HCT116 (cell line): Measurements from ENCODE around the gene CELF4. TPM values are rescaled to one million over a fixed set of nuclear protein-coding genes. Genes with fewer than 3 reads are reported as not detected.

Source experiments
- ATAC-seq: fragments of 200-7000 bp; cut with Tn5 transposase; 2 replicates; pipeline ENCODE4 v1.9.1; 2020; ENCODE audit warnings: mild to moderate bottlenecking, moderate library complexity
- BruUV-seq: library from RNA; stranded (reverse); fragments of 400-500 nt; replicated peaks from 2 replicates; lab custom pipeline; 2021; lab: Mats Ljungman, UMichigan
- CTCF ChIA-PET: fragments of 300-600 bp; sonication (Branson Sonifier 250); formaldehyde crosslinking; loops from one replicate; lab custom pipeline; 2021; ENCODE audit warnings: antibody characterized with exemption; lab: Charles Lee
- POLR2A ChIA-PET: fragments of 300-600, 350-600 bp; sonication (Branson Sonifier 250); formaldehyde crosslinking; loops from one replicate; lab custom pipeline; 2021; ENCODE audit warnings: antibody characterized with exemption; lab: Charles Lee
- RAD21 ChIA-PET, 2 experiments: fragments of 300-600 bp; sonication (Branson Sonifier 250); formaldehyde crosslinking; loops; one replicate each; lab custom pipeline; 2023; ENCODE audit warnings: low total read pairs in 2 of 2; ENCODE audit not compliant: uncharacterized antibody in 2 of 2, unreplicated experiment in 2 of 2, low non-redundant PET in 1 of 2; lab: Charles Lee
- DNase-seq: peaks from one replicate; pipeline ENCODE4 v3.0.0-alpha.2; 2010; ENCODE audit warnings: low read depth, low spot score
- H2AFZ ChIP-seq: fragments of 200-600 bp; shearing (Covaris generic), sonication (generic); 2 replicates; pipeline ENCODE4 v1.6.1; 2017; ENCODE audit warnings: low read depth, mixed run types, mixed read lengths, antibody characterized with exemption, low read length; ENCODE audit not compliant: poor library complexity, severe bottlenecking
- H3K27ac ChIP-seq: 2 replicates; pipeline ENCODE4 v1.5.1; 2012; ENCODE audit warnings: low read depth, low read length
- H3K27me3 ChIP-seq: fragments of 200-600 bp; sonication (generic); 2 replicates; pipeline ENCODE4 v1.6.1; 2016; ENCODE audit warnings: mixed run types, low read length, mixed read lengths; ENCODE audit not compliant: insufficient read depth
- H3K36me3 ChIP-seq, 2 experiments: fragments of 200-500 bp in 1 of 2; fragments of 200-600 bp in 1 of 2; sonication (Bioruptor generic) in 1 of 2; sonication (generic) in 1 of 2; 2 replicates each; pipeline versions ENCODE4 v1.5.1 to v1.6.1; 2014 to 2016; ENCODE audit warnings: low read length in 2 of 2, inconsistent platforms in 1 of 2, mixed read lengths in 1 of 2, mixed run types in 1 of 2; ENCODE audit not compliant: insufficient read depth in 2 of 2, control insufficient read depth in 1 of 2
- H3K4me1 ChIP-seq, 2 experiments: fragments of 200-600 bp in 1 of 2; sonication (generic) in 1 of 2; 2 replicates each; pipeline versions ENCODE4 v1.5.1 to v1.6.1; 2012 to 2017; ENCODE audit warnings: low read length in 2 of 2, inconsistent platforms in 1 of 2, mild to moderate bottlenecking in 1 of 2, mixed read lengths in 1 of 2, mixed run types in 1 of 2, moderate library complexity in 1 of 2; ENCODE audit not compliant: insufficient read depth in 2 of 2, control insufficient read depth in 1 of 2
- H3K4me2 ChIP-seq: fragments of 200-600 bp; sonication (generic); 2 replicates; pipeline ENCODE4 v1.6.1; 2017; ENCODE audit warnings: mixed run types, low read length, mixed read lengths
- H3K4me3 ChIP-seq, 2 experiments: fragments of 200-600 bp in 1 of 2; sonication (generic) in 1 of 2; replicated peaks in 1 of 2; 2 replicates each; pipeline ENCODE4 v1.5.1; 2011 to 2016; ENCODE audit warnings: low read length in 2 of 2, control low read depth in 1 of 2, low read depth in 1 of 2, mild to moderate bottlenecking in 1 of 2, mixed read lengths in 1 of 2, mixed run types in 1 of 2
- H3K79me2 ChIP-seq: fragments of 200-600 bp; sonication (generic); 2 replicates; pipeline ENCODE4 v1.6.1; 2017; ENCODE audit warnings: mild to moderate bottlenecking, mixed run types, low read length, moderate library complexity, mixed read lengths; ENCODE audit not compliant: insufficient read depth
- H3K9ac ChIP-seq: fragments of 200-600 bp; sonication (generic); 2 replicates; pipeline ENCODE4 v1.6.1; 2016; ENCODE audit warnings: low read length, mixed read lengths
- H3K9me2 ChIP-seq: fragments of 200-600 bp; sonication (generic), shearing (Covaris generic); 2 replicates; pipeline ENCODE4 v1.6.1; 2017; ENCODE audit warnings: mixed run types, mild to moderate bottlenecking, moderate library complexity; ENCODE audit not compliant: insufficient read depth
- H3K9me3 ChIP-seq, 2 experiments: fragments of 200-500 bp in 1 of 2; fragments of 200-600 bp in 1 of 2; sonication (Bioruptor generic) in 1 of 2; sonication (generic) in 1 of 2; 2 replicates each; pipeline ENCODE4 v1.6.1; 2014 to 2017; ENCODE audit warnings: low read length in 2 of 2, mixed read lengths in 2 of 2, inconsistent platforms in 1 of 2, low read depth in 1 of 2, mild to moderate bottlenecking in 1 of 2, mixed run types in 1 of 2, moderate library complexity in 1 of 2; ENCODE audit not compliant: control insufficient read depth in 1 of 2, insufficient read depth in 1 of 2
- H4K20me1 ChIP-seq: fragments of 200-600 bp; sonication (generic), shearing (Covaris generic); 2 replicates; pipeline ENCODE4 v1.6.1; 2017; ENCODE audit warnings: mixed run types, mild to moderate bottlenecking, moderate library complexity; ENCODE audit not compliant: insufficient read depth
- CBX3 ChIP-seq: IDR thresholded peaks from 2 replicates; pipeline ENCODE4 v1.6.1; 2012; ENCODE audit warnings: low read depth
- CEBPB ChIP-seq: IDR thresholded peaks from 2 replicates; pipeline ENCODE4 v1.6.1; 2012; ENCODE audit warnings: low read depth
- EGR1 ChIP-seq: IDR thresholded peaks from 2 replicates; pipeline ENCODE4 v1.6.1; 2012; ENCODE audit warnings: low read depth
- ELF1 ChIP-seq: IDR thresholded peaks from 2 replicates; pipeline ENCODE4 v1.6.1; 2012; ENCODE audit warnings: low read depth, borderline replicate concordance
- EZH2phosphoT487 ChIP-seq: fragments of 200-600 bp; IDR thresholded peaks from 2 replicates; pipeline ENCODE4 v1.6.1; 2018; ENCODE audit warnings: antibody characterized with exemption, borderline replicate concordance
- JUND ChIP-seq: IDR thresholded peaks from 2 replicates; pipeline ENCODE4 v1.6.1; 2012
- POLR2AphosphoS5 ChIP-seq: IDR thresholded peaks from 2 replicates; pipeline ENCODE4 v1.6.1; 2011; ENCODE audit warnings: mild to moderate bottlenecking, low read depth, low read length, moderate library complexity
- RAD21 ChIP-seq: IDR thresholded peaks from 2 replicates; pipeline ENCODE4 v1.6.1; 2012; ENCODE audit warnings: low read depth, mild to moderate bottlenecking
- SIN3A ChIP-seq: IDR thresholded peaks from 2 replicates; pipeline ENCODE4 v1.6.1; 2012; ENCODE audit warnings: low read depth
- SP1 ChIP-seq: IDR thresholded peaks from 2 replicates; pipeline ENCODE4 v1.6.1; 2012; ENCODE audit warnings: low read depth
- SRF ChIP-seq: IDR thresholded peaks from 2 replicates; pipeline ENCODE4 v1.6.1; 2012; ENCODE audit warnings: low read depth
- TCF7L2 ChIP-seq: IDR thresholded peaks from 2 replicates; pipeline ENCODE4 v1.7.0; 2011; ENCODE audit warnings: borderline replicate concordance, inconsistent platforms; ENCODE audit not compliant: insufficient read depth, insufficient read length; ENCODE audit errors: extremely low read depth
- ZNF274 ChIP-seq: fragments of 200-500 bp; sonication (Bioruptor generic); IDR thresholded peaks from 2 replicates; pipeline ENCODE4 v1.6.1; 2014; ENCODE audit warnings: mild to moderate bottlenecking, low read depth, low read length, inconsistent platforms
- intact Hi-C: fragments of 100-400 bp; cut with micrococcal nuclease; formaldehyde crosslinking; loops from 2 replicates; pipeline ENCODE4 v1.10.0; 2022
- total RNA-seq: library from RNA; stranded (reverse); gene quantifications from one replicate; pipeline ENCODE4 v1.2.1, GENCODE V29; 2021; ENCODE audit not compliant: unreplicated experiment
- TF ChIP-seq, protein P1 (sequence below): IDR thresholded peaks from 2 replicates; pipeline ENCODE4 v1.6.1; 2012
- TF ChIP-seq, protein P2 (sequence below): IDR thresholded peaks from 2 replicates; pipeline ENCODE4 v1.6.1; 2012; ENCODE audit warnings: low read depth
- TF ChIP-seq, protein P3 (sequence below): IDR thresholded peaks from 2 replicates; pipeline ENCODE4 v1.6.1; 2011; ENCODE audit warnings: mild to moderate bottlenecking, low read length, moderate library complexity; ENCODE audit not compliant: insufficient replicate concordance; ENCODE audit errors: extremely low read depth

Gene CELF4
- total RNA-seq, 1 experiment from 2014 or later = not detected

DNA sequence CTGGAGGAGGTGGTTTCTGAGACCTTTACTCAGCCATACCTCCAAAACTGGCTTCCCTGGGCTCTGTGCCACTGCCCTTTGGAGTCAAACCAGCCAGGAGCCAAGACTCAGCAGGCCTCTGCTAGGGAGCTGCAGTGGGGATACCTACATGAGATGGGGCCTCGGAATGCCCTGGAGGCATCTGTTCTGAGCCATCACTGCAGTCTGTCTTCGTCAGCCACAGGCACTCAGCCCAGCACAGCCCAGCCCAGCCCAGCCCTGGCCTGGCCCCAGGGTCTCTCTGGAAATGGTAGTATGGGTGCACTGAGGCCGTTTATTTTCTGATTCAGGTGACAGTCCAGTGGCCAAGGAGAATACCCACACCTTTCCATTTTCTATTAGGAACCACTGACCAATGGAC, 209.8 kb downstream of the CELF4 start:
- ChIA-PET POLR2A (no interaction called here), CTCF (no interaction called here), RAD21 (no interaction called here)
- H3K9ac ChIP-seq = no peak overlapping the region
- no peaks in the 10 kb centered on the region for H3K9me3 ChIP-seq
- no peak for ATAC-seq
- H3K27ac ChIP-seq = no peak overlapping the region
- no peaks in the 10 kb centered on the region for H3K27me3 ChIP-seq
- intact Hi-C loops = no loop called here
- no peak overlapping the region for H3K4me2 ChIP-seq
- no peak overlapping the region for H2AFZ ChIP-seq
- BruUV-seq = no TSS peak
- H3K9me2 ChIP-seq = no peaks in the 10 kb centered on the region
- H3K79me2 ChIP-seq = no peaks in the 10 kb centered on the region
- no peaks in the 10 kb centered on the region for H3K36me3 ChIP-seq
- DNase-seq = no peak
- H3K4me1 ChIP-seq = no peaks in the 10 kb centered on the region
- H3K4me3 ChIP-seq = no peak overlapping the region
- TF ChIP-seq SIN3A = no peak
- TF ChIP-seq RAD21 = no peak
- TF ChIP-seq CEBPB = no peak
- no peak for TF ChIP-seq POLR2AphosphoS5
- TF ChIP-seq JUND = no peak
- no peak for TF ChIP-seq ELF1
- TF ChIP-seq SP1 = no peak
- TF ChIP-seq, protein P1, sequence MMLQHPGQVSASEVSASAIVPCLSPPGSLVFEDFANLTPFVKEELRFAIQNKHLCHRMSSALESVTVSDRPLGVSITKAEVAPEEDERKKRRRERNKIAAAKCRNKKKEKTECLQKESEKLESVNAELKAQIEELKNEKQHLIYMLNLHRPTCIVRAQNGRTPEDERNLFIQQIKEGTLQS = no peak
- no peak for TF ChIP-seq TCF7L2
- H4K20me1 ChIP-seq = no peaks in the 10 kb centered on the region

DNA sequence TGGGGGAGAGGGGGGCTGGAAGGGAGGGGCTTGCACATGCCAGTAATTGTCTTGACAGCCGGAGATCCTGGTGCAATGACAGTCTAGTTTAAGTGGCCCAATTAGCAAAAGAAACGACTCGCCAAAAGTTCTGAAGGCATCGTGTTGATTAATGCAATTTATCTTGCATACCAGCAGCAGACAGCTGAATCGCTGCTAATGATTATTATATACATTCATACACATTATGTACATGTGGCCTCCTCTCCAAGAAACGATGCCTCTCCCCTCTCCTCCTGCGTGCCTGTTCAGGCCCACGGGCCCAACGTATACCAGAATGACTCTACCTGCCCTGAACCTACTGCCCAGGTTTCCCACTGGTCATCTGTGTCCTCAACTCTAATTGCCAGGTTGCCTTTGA, 214.5 kb downstream of the CELF4 start:
- H3K79me2 ChIP-seq = no peaks in the 10 kb centered on the region
- no TSS peak for BruUV-seq
- H2AFZ ChIP-seq = no peak overlapping the region
- no peaks in the 10 kb centered on the region for H3K9me2 ChIP-seq
- H3K4me3 ChIP-seq = no peak overlapping the region
- ChIA-PET RAD21 (no interaction called here), POLR2A (no interaction called here), CTCF (no interaction called here)
- no peaks in the 10 kb centered on the region for H4K20me1 ChIP-seq
- no peak overlapping the region for H3K27ac ChIP-seq
- no peaks in the 10 kb centered on the region for H3K4me1 ChIP-seq
- no peaks in the 10 kb centered on the region for H3K9me3 ChIP-seq
- ATAC-seq (no peak), DNase-seq (no peak)
- no peak overlapping the region for H3K4me2 ChIP-seq
- no peaks in the 10 kb centered on the region for H3K36me3 ChIP-seq
- H3K9ac ChIP-seq = no peak overlapping the region
- intact Hi-C loops = no loop called here
- no peaks in the 10 kb centered on the region for H3K27me3 ChIP-seq
- no peak for TF ChIP-seq CBX3
- no peak for TF ChIP-seq ZNF274
- TF ChIP-seq, protein P1 = no peak
- no peak for TF ChIP-seq RAD21
- no peak for TF ChIP-seq ELF1
- TF ChIP-seq, protein P2, sequence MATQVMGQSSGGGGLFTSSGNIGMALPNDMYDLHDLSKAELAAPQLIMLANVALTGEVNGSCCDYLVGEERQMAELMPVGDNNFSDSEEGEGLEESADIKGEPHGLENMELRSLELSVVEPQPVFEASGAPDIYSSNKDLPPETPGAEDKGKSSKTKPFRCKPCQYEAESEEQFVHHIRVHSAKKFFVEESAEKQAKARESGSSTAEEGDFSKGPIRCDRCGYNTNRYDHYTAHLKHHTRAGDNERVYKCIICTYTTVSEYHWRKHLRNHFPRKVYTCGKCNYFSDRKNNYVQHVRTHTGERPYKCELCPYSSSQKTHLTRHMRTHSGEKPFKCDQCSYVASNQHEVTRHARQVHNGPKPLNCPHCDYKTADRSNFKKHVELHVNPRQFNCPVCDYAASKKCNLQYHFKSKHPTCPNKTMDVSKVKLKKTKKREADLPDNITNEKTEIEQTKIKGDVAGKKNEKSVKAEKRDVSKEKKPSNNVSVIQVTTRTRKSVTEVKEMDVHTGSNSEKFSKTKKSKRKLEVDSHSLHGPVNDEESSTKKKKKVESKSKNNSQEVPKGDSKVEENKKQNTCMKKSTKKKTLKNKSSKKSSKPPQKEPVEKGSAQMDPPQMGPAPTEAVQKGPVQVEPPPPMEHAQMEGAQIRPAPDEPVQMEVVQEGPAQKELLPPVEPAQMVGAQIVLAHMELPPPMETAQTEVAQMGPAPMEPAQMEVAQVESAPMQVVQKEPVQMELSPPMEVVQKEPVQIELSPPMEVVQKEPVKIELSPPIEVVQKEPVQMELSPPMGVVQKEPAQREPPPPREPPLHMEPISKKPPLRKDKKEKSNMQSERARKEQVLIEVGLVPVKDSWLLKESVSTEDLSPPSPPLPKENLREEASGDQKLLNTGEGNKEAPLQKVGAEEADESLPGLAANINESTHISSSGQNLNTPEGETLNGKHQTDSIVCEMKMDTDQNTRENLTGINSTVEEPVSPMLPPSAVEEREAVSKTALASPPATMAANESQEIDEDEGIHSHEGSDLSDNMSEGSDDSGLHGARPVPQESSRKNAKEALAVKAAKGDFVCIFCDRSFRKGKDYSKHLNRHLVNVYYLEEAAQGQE = no peak
- TF ChIP-seq SRF = no peak
- TF ChIP-seq EGR1 = no peak
- TF ChIP-seq EZH2phosphoT487 = no peak
- TF ChIP-seq, protein P3, sequence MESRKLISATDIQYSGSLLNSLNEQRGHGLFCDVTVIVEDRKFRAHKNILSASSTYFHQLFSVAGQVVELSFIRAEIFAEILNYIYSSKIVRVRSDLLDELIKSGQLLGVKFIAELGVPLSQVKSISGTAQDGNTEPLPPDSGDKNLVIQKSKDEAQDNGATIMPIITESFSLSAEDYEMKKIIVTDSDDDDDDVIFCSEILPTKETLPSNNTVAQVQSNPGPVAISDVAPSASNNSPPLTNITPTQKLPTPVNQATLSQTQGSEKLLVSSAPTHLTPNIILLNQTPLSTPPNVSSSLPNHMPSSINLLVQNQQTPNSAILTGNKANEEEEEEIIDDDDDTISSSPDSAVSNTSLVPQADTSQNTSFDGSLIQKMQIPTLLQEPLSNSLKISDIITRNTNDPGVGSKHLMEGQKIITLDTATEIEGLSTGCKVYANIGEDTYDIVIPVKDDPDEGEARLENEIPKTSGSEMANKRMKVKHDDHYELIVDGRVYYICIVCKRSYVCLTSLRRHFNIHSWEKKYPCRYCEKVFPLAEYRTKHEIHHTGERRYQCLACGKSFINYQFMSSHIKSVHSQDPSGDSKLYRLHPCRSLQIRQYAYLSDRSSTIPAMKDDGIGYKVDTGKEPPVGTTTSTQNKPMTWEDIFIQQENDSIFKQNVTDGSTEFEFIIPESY = no peak
- TF ChIP-seq SIN3A = no peak
